Activated CD4-positive, alpha-beta T cell treated with anti-CD3 and anti-CD28 coated beads, Interleukin-2, amount 50 U/mL, for 1 hour (primary cell): ENCODE measurements around the gene LAIR2.

Experiments
- DNase-seq: peaks from one replicate; pipeline ENCODE4 v3.0.0-alpha.2; 2020

Gene LAIR2

GRCh38 chr19:54502518-54503048 lies at the start of gene LAIR2:
LAIR2 (plus strand) TSS chr19:54502831; CDS start chr19:54502919, 88 bp downstream.
- DNase-seq, result no peak

- no peak for DNase-seq
These were observed 48.5 kb upstream of the LAIR2 start for GRCh38 chr19:54453921-54454780.

- no peak for DNase-seq
These were observed 47.6 kb upstream of the LAIR2 start for GRCh38 chr19:54454781-54455675.

- DNase-seq, result no peak
These were observed 46.7 kb upstream of the LAIR2 start for GRCh38 chr19:54455786-54456422.

GRCh38 chr19:54456423-54457373 lies 45.9 kb upstream of the LAIR2 start:
- DNase-seq, result no peak

GRCh38 chr19:54457773-54458647 lies 44.6 kb upstream of the LAIR2 start:
- DNase-seq, result no peak

- DNase-seq, result no peak
These were observed 43.9 kb upstream of the LAIR2 start for GRCh38 chr19:54458648-54459281.

- DNase-seq, result no peak
These were observed 43.1 kb upstream of the LAIR2 start for GRCh38 chr19:54459282-54460229.

GRCh38 chr19:54460230-54461005 lies 42.2 kb upstream of the LAIR2 start:
- no peak for DNase-seq

- DNase-seq, result no peak
These were observed 41.4 kb upstream of the LAIR2 start for GRCh38 chr19:54461210-54461609.

GRCh38 chr19:54461613-54462012 lies 41.0 kb upstream of the LAIR2 start:
- no peak for DNase-seq

- no peak for DNase-seq
These were observed 40.5 kb upstream of the LAIR2 start for GRCh38 chr19:54462047-54462654.

GRCh38 chr19:54462655-54463530 lies 39.7 kb upstream of the LAIR2 start:
- DNase-seq, result peak; percentile 62

- peak; percentile 91 for DNase-seq
These were observed 39.0 kb upstream of the LAIR2 start, which contains the start of gene LENG9 for GRCh38 chr19:54463531-54464043. LENG9 (minus strand) TSS chr19:54463778; CDS start chr19:54463526, 252 bp downstream.

GRCh38 chr19:54464044-54464629 lies 38.5 kb upstream of the LAIR2 start:
- peak; percentile 78 for DNase-seq
